ENCODE results near the gene CENPL. TPM values are rescaled to one million over a fixed set of nuclear protein-coding genes. Genes with fewer than 3 reads are reported as not detected.

Gene CENPL
- total RNA-seq, 2 experiments from 2014 or later = 25.4 to 36.1 TPM

DNA sequence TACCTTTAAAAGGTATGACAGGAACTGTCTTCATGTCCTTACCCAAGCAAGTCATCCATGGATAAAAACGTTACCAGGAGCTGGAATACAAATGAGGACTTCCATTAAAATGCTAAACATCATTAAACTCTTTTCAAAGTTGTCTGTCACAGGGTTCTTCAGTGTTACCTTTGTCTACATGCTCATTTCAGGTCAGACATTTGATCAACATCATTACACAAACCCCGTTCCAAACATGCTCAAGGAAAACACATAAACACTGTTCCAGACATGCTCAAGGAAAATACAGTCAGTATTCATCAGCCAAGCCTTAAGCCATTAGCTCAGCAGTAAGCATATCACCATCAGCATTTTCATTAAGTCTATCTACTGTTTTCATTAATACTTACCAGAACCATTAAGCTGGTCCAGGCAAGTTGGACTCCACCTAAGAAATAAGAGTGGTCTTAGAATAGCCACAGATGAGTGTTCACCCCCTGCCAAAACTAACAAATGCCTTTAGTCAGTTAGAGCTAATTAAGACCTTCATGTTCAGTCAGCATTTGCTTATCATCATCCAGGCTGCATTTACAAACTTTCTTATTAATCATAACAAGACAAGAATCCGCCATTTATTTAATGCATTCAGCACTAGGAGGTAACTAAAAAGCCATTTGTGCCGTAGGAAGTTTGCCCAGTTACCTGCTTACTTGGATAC is 40.9 kb upstream of the CENPL start:
- peak overlapping the region; percentile 91 for H3K27ac ChIP-seq (ENCODE audit: low read depth, low read length, poor library complexity, severe bottlenecking)
- CTCF ChIA-PET (ENCODE audit: unreplicated experiment) = interaction anchor here (0.6 kb wide), 1 partner anchor 515 kb away, joined by 3 read pairs; no protein-coding TSS in a partner anchor
- H3K36me3 ChIP-seq (ENCODE audit: insufficient read depth, low read length) = peaks cover 68% of the 10 kb centered on the region
- intact Hi-C loops (cut with micrococcal nuclease; ENCODE audit: unreplicated experiment) = loop anchor here (5.0 kb wide), 5 partner anchors 292 to 1333 kb away; partner anchors contain the start of genes PRDX6, RABGAP1L and SUCO
- H3K4me2 ChIP-seq (ENCODE audit: low read length) = peak overlapping the region; percentile 93
- H3K9me3 ChIP-seq (ENCODE audit: low read length) = no peaks in the 10 kb centered on the region
- peaks cover 61% of the 10 kb centered on the region for H3K79me2 ChIP-seq (ENCODE audit: insufficient read depth, low read depth, low read length)
- no peak for TF ChIP-seq CTCF (conservative IDR thresholded peaks at IDR 0.05; ENCODE audit: low read length)
- no peak for TF ChIP-seq EZH2phosphoT487 (IDR thresholded peaks at IDR 0.05; ENCODE audit: borderline replicate concordance, low read depth, low read length)
- H2AFZ ChIP-seq (ENCODE audit: low read length) = no peak overlapping the region
- peak overlapping the region; percentile 98 for H3K4me3 ChIP-seq (ENCODE audit: low read depth, low read length, poor library complexity, severe bottlenecking)
- POLR2A ChIA-PET = interaction anchor here (0.7 to 1.5 kb wide), 10 partner anchors 13 to 1234 kb away, joined by 3 to 6 read pairs (median 4); partner anchors contain the start of gene DARS2
- peak; percentile 33 for DNase-seq (ENCODE audit: low spot score)
- no peaks in the 10 kb centered on the region for H3K9me2 ChIP-seq (ENCODE audit: insufficient read depth, low read length)
- H4K20me1 ChIP-seq (ENCODE audit: insufficient read depth, low read length) = peaks cover 41% of the 10 kb centered on the region
- peaks cover 55% of the 10 kb centered on the region for H3K4me1 ChIP-seq (ENCODE audit: insufficient read depth, low read length, poor library complexity, severe bottlenecking)
- no TSS peak for BruUV-seq (replicated peaks)

GRCh38 chr1:173864179-173864867 is 39.6 kb upstream of the CENPL start:
- H3K4me2 ChIP-seq (ENCODE audit: low read length) = peak overlapping the region; percentile 93
- no peaks in the 10 kb centered on the region for H3K9me3 ChIP-seq (ENCODE audit: low read length)
- H3K79me2 ChIP-seq (ENCODE audit: insufficient read depth, low read depth, low read length) = peaks cover 49% of the 10 kb centered on the region
- H3K36me3 ChIP-seq (ENCODE audit: insufficient read depth, low read length) = peaks cover 75% of the 10 kb centered on the region
- H4K20me1 ChIP-seq (ENCODE audit: insufficient read depth, low read length) = peaks cover 41% of the 10 kb centered on the region
- peaks cover 42% of the 10 kb centered on the region for H3K4me1 ChIP-seq (ENCODE audit: insufficient read depth, low read length, poor library complexity, severe bottlenecking)
- TF ChIP-seq CTCF (conservative IDR thresholded peaks at IDR 0.05; ENCODE audit: low read length) = no peak
- TF ChIP-seq EZH2phosphoT487 (IDR thresholded peaks at IDR 0.05; ENCODE audit: borderline replicate concordance, low read depth, low read length) = no peak
- H3K9me2 ChIP-seq (ENCODE audit: insufficient read depth, low read length) = no peaks in the 10 kb centered on the region
- peak overlapping the region; percentile 98 for H3K4me3 ChIP-seq (ENCODE audit: low read depth, low read length, poor library complexity, severe bottlenecking)
- no peak for DNase-seq (ENCODE audit: low spot score)
- intact Hi-C loops (cut with micrococcal nuclease; ENCODE audit: unreplicated experiment) = no loop called here
- H3K27ac ChIP-seq (ENCODE audit: low read depth, low read length, poor library complexity, severe bottlenecking) = peak overlapping the region; percentile 91
- no peak overlapping the region for H2AFZ ChIP-seq (ENCODE audit: low read length)
- ChIA-PET CTCF (ENCODE audit: unreplicated experiment) (no interaction called here), POLR2A (interaction anchor here (0.7 to 1.4 kb wide), 9 partner anchors 11 to 318 kb away, joined by 3 to 4 read pairs (median 3); partner anchors contain the start of gene KLHL20)
- no TSS peak for BruUV-seq (replicated peaks)
